HG03457 (cell line): ENCODE results near the gene CECR2.
"Not testable (repeated sequence)": the region's sequence is repeated elsewhere in the genome, so short reads cannot be mapped to it uniquely, and the experiment has no call there.

Experiments
- ATAC-seq: cut with Tn5 transposase; IDR thresholded peaks from one replicate; pipeline ENCODE4 v1.9.1; 2021; ENCODE audit warnings: moderate number of reproducible peaks; ENCODE audit not compliant: unreplicated experiment

The CECR2 gene

DNA sequence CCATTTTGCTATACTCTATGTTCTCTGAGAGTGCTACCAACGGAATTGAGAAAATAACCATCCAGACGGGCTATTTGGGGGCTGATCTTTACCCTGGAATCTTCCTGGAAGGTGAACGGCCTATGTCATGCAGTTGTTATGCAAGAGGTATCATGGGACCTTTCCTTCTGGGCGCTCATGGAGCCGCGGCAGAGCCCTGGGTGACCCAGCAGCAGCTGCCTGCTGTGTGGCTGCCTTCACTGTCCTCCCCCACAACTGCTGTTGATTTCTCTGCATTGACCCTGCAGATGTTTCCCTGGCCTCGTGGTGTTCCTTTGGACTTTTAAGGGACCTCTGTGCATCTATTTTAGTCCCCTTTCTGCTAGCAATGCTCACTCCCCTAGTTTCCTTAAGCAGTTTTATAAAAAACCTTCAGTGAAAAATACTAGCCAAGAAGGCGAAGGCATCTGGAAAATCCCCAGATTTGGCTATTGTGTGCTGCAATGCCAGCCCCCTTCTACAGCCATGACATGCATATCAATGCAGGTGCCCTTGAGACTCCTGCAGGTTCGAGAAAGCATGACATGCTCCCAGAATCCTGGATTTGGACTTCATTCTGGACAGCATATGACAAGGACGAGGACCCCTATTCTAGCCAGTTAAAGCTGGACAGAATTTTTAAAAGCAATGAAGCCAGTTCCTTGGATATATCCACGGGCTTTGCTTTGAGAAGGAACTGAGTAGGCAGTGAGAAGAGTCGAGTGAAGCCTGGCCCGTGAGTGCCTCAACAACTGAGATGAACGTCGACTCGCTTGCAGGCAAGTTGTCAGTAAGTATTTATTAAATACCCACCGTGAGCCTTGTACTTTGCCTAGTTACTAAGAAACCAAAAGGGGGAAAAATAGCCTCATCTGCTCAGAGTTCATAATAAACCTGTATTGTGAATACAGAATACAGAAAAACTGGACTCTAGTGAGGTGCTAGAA, 193.9 kb downstream of the CECR2 start, which contains the start of gene SLC25A18:
SLC25A18 (plus strand) TSS at position 593 of the 965 bp plus-strand sequence. CDS start 16,447 bp downstream, outside the sequence.
- ATAC-seq = no peak

DNA sequence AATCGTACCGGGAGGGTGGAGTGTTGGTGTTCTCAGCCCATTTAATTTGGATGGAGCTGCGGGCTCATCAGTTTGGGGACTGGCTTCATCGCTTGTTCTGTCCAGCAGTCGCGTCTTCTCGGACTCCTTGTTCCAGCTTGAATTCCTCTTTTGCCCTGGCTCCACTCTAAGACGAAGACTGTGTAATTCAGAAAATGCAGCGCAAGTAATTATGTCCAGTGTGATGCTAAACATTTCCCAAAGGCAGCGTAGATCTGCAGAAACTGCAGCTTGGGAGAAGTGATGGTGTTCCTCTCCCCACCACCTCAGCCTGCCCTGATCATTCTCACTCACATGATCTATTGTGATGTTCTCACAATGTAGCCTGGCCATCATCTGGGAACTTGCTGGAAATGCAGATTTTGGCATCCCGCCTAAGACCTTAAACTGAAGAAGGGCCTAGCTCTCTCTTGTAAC, 194.7 kb downstream of the CECR2 start:
- no peak for ATAC-seq

DNA sequence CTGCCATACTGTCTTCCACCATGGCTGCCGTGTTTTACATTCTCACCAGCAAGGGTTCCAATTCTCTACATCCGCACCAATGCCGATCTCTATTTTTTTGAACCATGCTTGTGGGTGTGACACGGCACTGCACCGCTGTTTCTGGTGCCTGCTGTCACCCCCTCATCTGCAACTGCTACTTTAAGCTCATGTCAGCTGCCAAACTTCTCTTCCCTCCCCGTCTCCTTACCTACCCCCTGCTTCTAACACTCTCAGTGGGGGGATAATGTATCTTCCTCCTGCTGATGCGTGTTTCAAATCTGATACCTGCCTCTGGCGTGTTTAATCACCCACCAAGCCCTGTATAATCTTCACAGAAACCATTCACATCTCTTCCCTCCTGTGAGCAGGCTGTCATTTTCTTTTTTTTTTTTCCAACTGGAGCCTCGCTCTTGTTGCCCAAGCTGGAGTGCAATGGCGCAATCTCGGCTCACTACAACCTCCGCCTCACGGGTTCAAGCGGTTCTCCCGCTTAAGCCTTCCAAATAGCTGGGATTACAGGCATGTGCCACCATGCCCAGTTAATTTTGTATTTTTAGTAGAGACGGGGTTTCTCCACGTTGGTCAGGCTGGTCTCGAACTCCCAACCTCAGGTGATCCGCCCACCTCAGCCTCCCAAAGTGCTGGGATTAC, 196.9 kb downstream of the CECR2 start:
- not testable (repeated sequence) for ATAC-seq

DNA sequence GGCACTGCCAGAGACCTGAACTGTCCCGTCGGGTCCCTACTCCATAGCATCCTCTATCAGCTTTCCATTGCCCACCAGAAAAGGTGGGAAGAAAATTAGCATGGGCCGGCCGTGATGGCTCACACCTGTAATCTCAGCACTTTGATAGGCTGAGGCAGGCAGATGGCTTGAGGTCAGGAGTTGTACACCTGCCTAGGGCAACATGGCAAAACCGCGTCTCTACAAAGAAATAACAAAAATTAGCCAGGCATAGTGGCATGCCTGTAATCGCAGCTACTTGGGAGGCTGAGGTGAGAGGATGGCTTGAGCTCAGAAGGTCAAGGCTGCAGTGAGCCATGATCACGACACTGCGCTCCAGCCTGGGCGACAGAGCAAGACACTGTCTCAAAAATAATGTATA, 197.5 kb downstream of the CECR2 start:
- no peak for ATAC-seq

DNA sequence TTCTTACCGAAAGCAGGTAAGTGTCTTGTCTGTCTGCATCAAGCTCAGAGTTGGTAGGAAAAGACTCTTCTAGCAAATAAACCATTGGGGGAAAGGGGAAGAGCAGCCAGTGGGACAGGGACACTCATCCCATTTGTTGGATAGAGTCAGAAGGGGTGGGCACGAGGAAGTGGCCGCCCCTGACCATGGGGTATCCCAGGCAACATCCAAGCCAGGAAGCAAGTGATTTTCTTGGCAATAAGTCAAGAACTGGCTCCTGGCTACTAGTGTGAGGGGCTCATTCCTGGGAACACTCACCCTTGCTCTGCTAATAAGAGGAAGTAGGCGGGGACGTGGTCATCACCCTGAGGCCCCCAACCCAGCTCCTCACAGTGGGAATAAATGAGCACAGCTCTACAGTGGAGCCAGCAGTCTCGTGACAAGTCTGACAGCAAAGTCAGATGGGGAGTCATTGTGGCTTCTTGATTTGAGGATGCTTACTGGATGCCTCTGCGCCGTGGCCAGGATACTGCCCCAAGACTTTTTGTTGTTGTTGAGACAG, 200.8 kb downstream of the CECR2 start:
- no peak for ATAC-seq

DNA sequence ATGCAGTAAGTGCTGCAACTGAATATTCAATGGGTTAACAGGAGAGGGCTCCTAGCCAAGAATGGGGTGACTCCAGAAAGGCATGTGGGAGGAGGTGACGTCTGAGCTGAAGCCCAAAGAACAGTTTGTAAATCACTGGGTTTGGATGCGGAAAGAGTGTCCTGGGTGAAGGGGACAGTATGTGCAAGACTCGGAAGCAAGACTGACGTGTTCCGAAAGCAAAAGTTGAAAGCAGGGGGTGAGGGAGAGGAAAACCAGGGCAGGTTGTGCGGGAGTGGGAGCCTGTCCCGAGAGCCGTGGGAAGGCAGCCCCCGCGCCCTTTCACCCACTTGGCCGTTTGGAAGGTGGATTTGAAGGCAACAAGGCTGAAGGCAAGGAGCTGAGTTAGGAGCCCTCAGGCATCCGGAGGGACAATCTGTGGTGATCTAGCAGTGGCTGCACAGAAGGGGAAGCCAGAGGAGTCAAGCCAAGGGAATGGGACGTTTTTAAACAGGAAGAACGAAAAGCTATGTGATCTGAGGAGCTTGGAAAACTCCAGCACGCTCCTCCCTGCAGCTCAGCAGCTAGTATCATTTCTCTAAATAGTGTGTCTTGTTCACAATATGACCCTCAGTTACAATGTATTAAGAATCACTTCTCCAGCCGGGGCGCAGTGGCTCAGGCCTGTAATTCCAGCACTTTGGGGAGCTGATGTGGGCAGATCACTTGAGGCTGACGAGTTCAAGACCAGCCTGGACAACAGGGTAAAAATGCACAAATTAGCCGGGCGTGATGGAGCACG, 201.8 kb downstream of the CECR2 start:
- no peak for ATAC-seq

DNA sequence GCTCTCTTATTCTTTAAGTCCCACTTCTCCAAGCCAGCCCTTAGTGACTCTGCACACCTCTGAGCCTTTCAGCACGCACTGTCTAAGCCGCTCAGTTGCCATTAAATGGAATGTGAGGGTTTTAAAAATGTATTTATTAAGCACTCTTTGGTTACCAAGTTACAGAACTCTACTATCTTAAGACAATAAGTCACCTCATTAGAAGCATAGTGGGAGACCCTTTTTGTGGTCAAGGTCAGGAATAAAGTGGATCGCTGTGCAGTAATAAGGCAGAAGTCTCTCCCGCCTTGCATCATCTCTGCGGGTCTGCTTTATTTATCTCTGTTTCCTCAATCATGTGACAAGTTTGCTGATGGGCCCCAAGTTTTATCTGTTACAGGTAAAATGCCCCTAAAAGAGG, 205.9 kb downstream of the CECR2 start:
- ATAC-seq = no peak

DNA sequence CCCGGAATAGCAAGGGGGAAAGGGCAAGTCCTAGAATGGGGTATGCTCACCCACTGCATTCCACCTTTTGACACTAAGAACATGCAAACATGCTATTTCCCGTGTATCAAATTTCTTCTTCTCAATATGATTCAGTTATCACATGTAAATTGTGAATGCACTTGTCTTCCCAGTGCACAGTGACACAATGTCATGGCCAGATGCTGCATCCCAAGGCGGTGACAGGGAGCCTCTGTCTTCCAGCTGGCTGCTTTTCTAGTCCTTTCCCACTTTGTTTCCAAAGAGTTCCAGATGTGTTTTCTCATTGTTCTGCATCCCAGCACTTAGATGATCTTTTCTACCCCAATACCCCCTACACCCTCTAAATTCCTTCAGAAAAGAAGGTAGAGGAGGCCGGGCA, 206.4 kb downstream of the CECR2 start:
- no peak for ATAC-seq

DNA sequence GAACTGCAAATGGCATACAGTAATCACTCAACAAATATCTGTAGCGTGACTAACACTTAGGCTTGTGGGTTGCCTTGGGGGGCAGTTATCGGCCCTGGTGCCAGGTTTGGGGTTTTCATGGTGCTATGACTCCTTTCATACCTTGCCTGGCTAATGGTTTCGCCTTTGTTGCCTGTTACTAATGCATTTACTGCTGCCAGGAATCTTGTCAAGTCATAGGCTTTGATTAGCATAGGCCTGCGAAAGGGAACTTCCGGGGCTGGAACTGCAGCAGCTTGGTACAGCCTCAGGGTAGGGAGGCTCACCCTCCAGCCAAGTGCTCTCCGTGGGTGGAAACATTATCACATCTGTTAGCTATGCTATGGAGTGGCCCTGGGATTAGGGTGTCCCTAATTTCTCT, 207.2 kb downstream of the CECR2 start:
- ATAC-seq = no peak

DNA sequence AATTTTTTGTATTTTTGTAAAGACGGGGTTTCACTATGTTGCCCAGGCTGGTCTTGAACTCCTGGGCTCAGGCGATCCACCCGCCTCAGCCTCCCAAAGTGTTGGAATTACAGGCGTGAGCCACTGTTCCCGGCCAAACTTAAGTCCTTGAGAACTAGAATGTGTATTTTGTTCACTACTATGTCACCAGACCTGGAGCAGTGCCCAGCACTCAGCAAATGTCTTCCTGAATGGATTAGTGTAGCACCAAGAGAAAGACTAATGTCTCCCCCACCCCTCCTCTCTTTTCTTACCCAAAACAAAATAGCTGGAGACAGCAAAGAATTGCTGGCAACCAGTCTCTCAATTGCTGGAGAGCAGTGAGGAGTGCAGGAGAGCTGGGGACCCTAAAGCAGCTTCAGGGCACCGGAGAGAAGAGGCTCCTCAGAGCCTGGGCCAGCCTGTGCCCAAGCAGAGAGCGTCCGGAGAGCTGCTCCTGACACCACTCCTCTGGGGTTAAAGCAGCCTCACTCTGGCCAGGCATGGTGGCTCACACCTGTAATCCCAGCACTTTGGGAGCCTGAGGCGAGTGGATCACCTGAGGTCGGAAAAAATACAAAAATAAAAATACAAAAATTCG, 209.0 kb downstream of the CECR2 start:
- ATAC-seq = no peak

DNA sequence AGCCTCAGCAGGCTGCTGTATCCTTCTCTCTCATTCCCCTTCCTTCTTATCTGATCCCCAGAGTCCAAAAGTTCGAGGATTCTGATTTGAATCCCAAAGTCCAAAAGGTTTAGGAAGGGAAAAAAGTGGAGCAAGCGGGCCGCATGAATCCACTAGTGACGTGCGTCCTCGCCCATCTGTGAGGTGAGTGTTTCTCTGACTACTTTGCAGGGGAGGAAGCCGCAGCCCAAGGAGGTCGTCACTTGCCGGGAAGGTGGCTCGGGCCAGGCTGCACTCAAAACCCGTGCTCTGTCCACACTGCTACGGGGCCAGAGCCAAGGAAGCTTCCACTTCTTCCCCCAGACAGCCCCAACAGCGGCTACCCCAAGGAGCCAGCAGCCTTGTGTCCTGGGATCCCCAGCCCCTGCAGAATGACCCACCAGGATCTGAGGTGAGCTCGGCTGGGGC, 210.3 kb downstream of the CECR2 start:
- ATAC-seq = no peak

DNA sequence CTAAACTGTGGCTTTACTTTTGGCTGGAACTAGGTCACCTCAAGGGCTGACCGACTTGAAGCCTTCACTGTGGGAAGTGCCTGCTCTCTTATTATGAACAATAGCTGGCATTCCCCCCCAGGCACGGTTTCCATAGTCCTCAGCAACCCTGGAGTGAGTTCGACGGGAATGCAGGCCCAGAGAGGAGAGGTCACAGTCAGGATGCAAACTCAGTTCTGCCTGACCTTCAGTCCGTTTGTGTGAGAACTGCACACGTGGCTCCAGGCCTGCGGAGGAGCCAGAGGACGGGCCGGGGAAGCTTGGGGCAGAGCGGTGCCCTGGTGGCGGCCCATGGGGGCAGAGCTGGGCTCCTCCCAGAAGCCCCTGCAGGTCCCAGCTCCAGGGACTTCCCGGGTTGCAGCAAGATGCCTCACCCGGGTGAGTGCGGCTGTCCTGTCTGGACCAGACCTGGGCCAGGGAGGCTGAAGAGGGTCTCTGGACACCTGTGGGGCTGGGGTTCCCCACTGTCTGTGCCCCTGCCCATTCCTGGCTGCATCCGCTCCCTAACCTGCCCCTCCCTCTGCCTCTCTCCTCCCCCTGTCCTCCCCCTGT, 211.3 kb downstream of the CECR2 start:
- no peak for ATAC-seq

DNA sequence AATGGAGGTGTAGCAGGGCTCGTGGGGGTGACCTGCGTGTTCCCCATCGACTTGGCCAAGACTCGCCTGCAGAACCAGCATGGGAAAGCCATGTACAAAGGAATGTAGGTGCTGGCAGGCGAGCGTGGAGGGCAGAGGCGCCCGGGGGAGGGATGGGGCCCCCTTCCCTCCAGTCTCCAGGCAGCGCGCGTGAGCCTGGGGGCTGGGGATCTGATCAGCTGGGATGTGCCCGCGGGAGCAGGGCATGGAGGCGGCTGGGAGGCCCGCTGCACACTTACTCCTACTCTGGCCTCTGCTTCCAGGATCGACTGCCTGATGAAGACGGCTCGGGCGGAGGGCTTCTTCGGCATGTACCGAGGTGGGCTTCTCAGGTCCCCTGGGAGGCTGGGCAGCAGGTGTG, 211.8 kb downstream of the CECR2 start:
- ATAC-seq = no peak

DNA sequence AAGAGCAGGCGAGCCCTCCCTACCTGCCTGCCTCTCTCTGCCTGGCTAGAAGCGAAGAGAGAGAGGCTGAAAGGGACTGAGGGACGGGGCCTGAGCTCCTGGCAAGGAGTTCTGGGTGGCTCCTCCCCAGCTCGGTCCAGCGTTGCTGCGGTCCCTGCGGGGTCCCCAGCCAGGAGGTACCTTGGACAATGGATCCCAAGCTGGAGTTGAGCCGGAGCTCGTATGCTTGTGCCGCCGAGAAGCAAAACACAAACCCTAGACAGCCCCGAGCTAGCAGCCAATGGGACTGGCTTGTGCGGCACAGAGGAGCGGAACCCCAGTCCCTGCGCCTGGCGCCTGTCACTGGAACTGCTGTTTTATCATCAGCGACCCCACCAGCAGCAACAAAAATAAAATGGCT, 212.4 kb downstream of the CECR2 start:
- ATAC-seq = no peak

DNA sequence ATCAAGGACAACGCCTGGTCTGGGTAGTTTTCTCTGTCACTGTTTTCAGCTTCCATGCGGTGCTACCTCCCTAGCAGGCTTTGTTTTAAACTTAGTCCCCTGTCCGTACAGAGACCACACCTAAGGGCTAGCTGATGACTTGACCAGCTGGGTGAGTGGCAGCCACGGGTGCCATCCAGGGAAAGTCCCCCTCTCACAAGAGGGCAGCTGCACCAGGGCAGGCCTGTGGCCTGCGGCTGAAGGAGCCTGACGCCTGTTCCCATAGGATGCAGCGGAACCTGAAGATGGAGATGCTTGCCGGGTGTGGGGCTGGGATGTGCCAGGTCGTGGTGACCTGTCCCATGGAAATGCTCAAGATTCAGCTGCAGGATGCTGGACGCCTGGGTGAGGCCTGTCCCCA, 213.9 kb downstream of the CECR2 start:
- no peak for ATAC-seq

DNA sequence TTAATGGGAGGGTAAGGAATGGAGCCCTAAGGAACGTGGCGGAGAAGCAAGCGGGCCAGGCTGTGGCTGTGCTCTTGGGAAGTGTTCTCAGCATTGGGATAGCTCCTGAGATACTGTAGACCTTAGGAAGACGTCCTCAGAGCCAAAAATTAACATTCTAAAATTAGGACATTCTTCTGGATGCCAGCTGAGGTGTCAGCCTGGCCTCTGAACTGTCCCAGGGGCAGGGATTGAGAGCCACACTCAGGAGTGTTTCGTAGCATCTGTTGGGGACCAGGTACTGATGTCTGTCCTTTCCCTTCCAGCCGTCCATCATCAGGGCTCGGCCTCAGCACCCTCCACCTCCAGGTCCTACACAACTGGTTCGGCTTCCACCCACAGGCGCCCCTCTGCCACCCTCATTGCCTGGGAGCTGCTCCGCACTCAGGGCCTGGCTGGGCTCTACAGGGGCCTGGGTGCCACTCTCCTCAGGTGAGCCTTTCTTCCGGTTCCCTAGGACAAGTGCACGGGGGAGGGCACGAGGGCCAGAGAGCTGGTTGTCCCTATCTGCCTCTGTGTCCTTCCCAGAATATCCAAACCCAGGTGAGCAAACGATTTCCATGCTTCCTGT, 217.7 kb downstream of the CECR2 start:
- ATAC-seq = no peak

DNA sequence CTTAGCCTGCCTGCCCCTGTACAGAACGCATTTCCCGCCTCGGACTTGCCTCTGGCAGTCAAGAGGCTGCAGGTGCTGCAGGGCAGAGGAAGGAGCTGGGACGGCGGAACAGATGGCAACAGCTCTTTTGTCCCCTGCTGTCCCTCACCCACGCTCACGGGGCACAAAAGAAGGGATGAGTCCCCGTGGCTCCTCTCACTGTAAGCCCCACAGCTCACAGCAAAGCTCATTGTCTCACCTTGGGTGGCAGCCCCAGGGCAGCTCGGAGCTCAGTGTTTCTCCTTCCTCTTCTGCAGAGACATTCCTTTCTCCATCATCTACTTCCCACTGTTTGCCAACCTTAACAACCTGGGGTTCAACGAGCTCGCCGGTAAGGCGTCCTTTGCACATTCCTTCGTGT, 218.4 kb downstream of the CECR2 start:
- no peak for ATAC-seq

DNA sequence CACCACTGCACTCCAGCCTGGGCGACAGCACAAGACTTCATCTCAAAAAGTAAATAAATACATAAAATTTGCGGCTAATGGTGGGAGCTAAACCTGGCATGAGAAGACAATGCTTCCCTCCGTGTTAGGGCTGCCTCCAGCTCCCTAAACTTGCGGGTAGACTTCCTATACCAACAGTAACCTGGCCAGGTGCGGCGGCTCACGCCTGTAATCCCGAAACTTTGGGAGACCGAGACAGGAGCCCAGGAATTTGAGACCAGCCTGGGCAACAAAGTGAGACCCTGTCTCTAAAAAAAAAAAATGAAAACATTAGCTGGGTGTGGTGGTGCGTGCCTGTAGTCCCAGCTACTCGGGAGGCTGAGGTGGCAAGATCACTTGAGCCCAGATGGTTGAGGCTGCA, 219.3 kb downstream of the CECR2 start:
- ATAC-seq = no peak

DNA sequence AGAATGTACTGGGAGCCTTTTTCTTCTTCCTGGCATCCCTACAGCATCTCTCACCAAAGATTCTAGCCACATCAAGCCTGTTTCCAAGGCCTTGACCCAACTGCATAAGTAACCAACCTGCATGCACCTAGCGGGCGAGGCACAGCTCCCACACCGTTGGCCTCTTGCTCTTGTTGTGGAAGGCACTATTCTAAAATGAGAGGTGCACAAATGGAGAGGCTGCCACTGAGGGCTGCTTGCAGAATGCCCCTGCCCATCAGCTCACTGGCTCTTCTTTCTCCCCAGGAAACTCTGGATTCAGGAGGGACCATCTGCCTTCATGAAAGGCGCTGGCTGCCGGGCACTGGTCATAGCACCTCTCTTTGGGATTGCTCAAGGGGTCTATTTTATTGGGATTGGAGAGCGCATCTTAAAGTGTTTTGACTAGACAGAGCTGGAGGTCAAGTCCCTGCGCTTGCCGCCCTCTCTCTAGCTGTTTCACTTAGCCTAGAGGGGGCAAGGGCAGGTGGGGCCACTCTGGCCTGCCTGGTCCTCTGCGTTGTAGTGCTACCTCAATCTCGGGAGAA, 220.6 kb downstream of the CECR2 start:
- ATAC-seq = no peak
